Left ventricle myocardium inferior (tissue), 1 donor: ENCODE measurements around the gene EIF4B. TPM values are rescaled to one million over a fixed set of nuclear protein-coding genes. Genes with fewer than 3 reads are reported as not detected.

Experiments used
- DNase-seq: peaks from one replicate; pipeline ENCODE4 v3.0.0-alpha.2; 2020
- H3K27ac ChIP-seq: fragments of 200-600 bp; replicated peaks from 2 replicates; pipeline ENCODE4 v1.8.0; 2021
- H3K27me3 ChIP-seq: fragments of 200-600 bp; 2 replicates; pipeline ENCODE4 v1.8.0; 2021; ENCODE audit warnings: low read depth
- H3K36me3 ChIP-seq: fragments of 200-600 bp; 2 replicates; pipeline ENCODE4 v1.8.0; 2021
- H3K4me1 ChIP-seq: fragments of 200-600 bp; 2 replicates; pipeline ENCODE4 v1.8.0; 2021
- H3K4me3 ChIP-seq: fragments of 200-600 bp; 2 replicates; pipeline ENCODE4 v1.8.0; 2021; ENCODE audit warnings: mild to moderate bottlenecking, moderate library complexity
- H3K9me3 ChIP-seq: fragments of 200-600 bp; replicated peaks from 2 replicates; pipeline ENCODE4 v1.8.0; 2021
- CTCF ChIP-seq: fragments of 200-600 bp; IDR thresholded peaks from 2 replicates; pipeline ENCODE4 v1.8.0; 2021; ENCODE audit warnings: antibody characterized with exemption, mild to moderate bottlenecking, borderline replicate concordance
- intact Hi-C: fragments of 100-400 bp; cut with micrococcal nuclease; formaldehyde crosslinking; loops from one replicate; pipeline ENCODE4 v1.11.0; 2022
- total RNA-seq: library from RNA; stranded (reverse); fragmentation: NEBNext Ultra II Directional; extraction: Animal tissue kit (Norgen Biotek cat#: 25700); gene quantifications from one replicate; pipeline ENCODE4 v1.2.1, GENCODE V29; 2021
- donor health status: DM: no; HTN: yes; CAD: no; lungs with severe emphysema.

EIF4B gene
- total RNA-seq, 1 donor from 2014 or later, result 390 TPM

GRCh38 chr12:53056296-53056695, 50.0 kb downstream of the EIF4B start:
- Histone ChIP-seq H3K9me3 (no peaks in the 10 kb centered on the region), H3K4me3 (no peak overlapping the region), H3K27ac (peak overlapping the region; percentile 100), H3K27me3 (no peaks in the 10 kb centered on the region), H3K4me1 (peaks cover 99% of the 10 kb centered on the region), H3K36me3 (peaks cover 76% of the 10 kb centered on the region)
- no peak for DNase-seq
- no peak for TF ChIP-seq CTCF
- intact Hi-C loops, result no loop called here

GRCh38 chr12:53056901-53057300, 50.6 kb downstream of the EIF4B start:
- no peak for TF ChIP-seq CTCF
- Histone ChIP-seq H3K4me3 (no peak overlapping the region), H3K36me3 (peaks cover 80% of the 10 kb centered on the region), H3K27ac (peak overlapping the region; percentile 100), H3K4me1 (peaks cover 99% of the 10 kb centered on the region), H3K9me3 (no peaks in the 10 kb centered on the region), H3K27me3 (no peaks in the 10 kb centered on the region)
- DNase-seq, result no peak
- intact Hi-C loops, result no loop called here

GRCh38 chr12:53057816-53058500, 51.7 kb downstream of the EIF4B start:
- no peak for TF ChIP-seq CTCF
- Histone ChIP-seq H3K27ac (peak overlapping the region; percentile 100), H3K9me3 (no peaks in the 10 kb centered on the region), H3K4me1 (peaks cover 99% of the 10 kb centered on the region), H3K36me3 (peaks cover 86% of the 10 kb centered on the region), H3K4me3 (no peak overlapping the region), H3K27me3 (no peaks in the 10 kb centered on the region)
- intact Hi-C loops, result no loop called here
- no peak for DNase-seq

DNA sequence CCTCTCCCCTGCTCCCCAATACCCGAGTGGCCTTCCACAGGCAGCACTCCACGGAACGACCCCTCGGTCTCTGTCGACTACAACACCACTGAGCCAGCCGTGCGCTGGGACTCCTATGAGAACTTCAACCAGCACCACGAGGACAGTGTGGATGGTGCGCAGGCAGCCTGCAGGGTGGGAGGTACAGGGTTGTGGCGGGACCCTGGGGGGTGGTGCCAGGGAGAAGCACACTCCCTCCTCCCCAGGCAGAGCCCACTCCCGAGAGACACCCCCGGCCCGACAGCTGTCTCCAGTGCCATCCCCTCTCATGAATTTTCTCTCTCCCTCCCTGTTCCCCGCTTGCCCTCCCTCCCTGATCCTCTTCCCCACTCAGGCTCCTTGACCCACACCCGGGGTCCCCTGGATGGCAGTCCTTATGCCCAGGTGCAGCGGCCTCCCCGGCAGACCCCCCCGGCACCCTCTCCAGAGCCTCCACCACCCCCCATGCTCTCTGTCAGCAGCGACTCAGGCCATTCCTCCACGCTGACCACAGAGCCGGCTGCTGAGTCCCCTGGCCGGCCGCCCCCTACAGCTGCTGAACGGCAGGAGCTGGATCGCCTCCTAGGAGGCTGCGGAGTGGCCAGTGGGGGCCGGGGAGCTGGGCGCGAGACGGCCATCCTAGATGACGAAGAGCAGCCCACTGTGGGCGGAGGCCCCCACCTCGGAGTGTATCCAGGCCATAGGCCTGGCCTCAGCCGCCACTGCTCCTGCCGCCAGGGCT, 52.6 kb downstream of the EIF4B start:
- Histone ChIP-seq H3K27me3 (no peaks in the 10 kb centered on the region), H3K27ac (peak overlapping the region; percentile 100), H3K9me3 (no peaks in the 10 kb centered on the region), H3K36me3 (peaks cover 89% of the 10 kb centered on the region), H3K4me1 (peaks cover 99% of the 10 kb centered on the region), H3K4me3 (no peak overlapping the region)
- DNase-seq, result no peak
- TF ChIP-seq CTCF, result no peak
- intact Hi-C loops, result no loop called here

GRCh38 chr12:53059434-53060063, 53.3 kb downstream of the EIF4B start:
- no peak for DNase-seq
- H3K36me3 ChIP-seq, result peaks cover 91% of the 10 kb centered on the region

More at GRCh38 chr12:53059434-53060063, 53.3 kb downstream of the EIF4B start:
- H3K27me3 ChIP-seq, result no peaks in the 10 kb centered on the region
- H3K4me3 ChIP-seq, result no peak overlapping the region
- peaks cover 99% of the 10 kb centered on the region for H3K4me1 ChIP-seq
- H3K27ac ChIP-seq, result peak overlapping the region; percentile 100
- no peaks in the 10 kb centered on the region for H3K9me3 ChIP-seq
- intact Hi-C loops, result no loop called here
- TF ChIP-seq CTCF, result no peak
